Lower lobe of right lung (tissue), 2 donors: ENCODE data around the gene BIRC7. TPM values are rescaled to one million over a fixed set of nuclear protein-coding genes. Genes with fewer than 3 reads are reported as not detected.

ENCODE experiments used
- ATAC-seq, 2 donors: fragments of 200-7000 bp; cut with Tn5 transposase; one replicate each; pipeline ENCODE4 v1.9.1; 2020 to 2022; ENCODE audit warnings: mild to moderate bottlenecking in 2 of 2, moderate library complexity in 2 of 2
- DNase-seq: peaks from one replicate; pipeline ENCODE4 v3.0.0-alpha.2; 2020
- H3K27ac ChIP-seq: fragments of 200-600 bp; one replicate; pipeline ENCODE4 v1.8.0; 2022
- H3K27me3 ChIP-seq: fragments of 200-600 bp; one replicate; pipeline ENCODE4 v1.8.0; 2022; ENCODE audit warnings: low read depth
- H3K36me3 ChIP-seq: fragments of 200-600 bp; one replicate; pipeline ENCODE4 v1.8.0; 2022; ENCODE audit warnings: mild to moderate bottlenecking
- H3K4me1 ChIP-seq: fragments of 200-600 bp; one replicate; pipeline ENCODE4 v1.8.0; 2022
- H3K4me3 ChIP-seq: fragments of 200-600 bp; one replicate; pipeline ENCODE4 v1.8.0; 2022; ENCODE audit warnings: mild to moderate bottlenecking
- H3K9me3 ChIP-seq: fragments of 200-600 bp; one replicate; pipeline ENCODE4 v1.8.0; 2022
- CTCF ChIP-seq: fragments of 200-600 bp; IDR thresholded peaks from one replicate; pipeline ENCODE4 v1.8.0; 2022; ENCODE audit warnings: antibody characterized with exemption, mild to moderate bottlenecking
- intact Hi-C: fragments of 100-400 bp; cut with DNase I; formaldehyde crosslinking; loops from one replicate; pipeline ENCODE4 v1.11.0; 2022
- total RNA-seq: library from RNA; stranded (reverse); fragmentation: NEBNext Ultra II Directional; extraction: Animal tissue kit (Norgen Biotek cat#: 25700); gene quantifications from one replicate; pipeline ENCODE4 v1.2.1, GENCODE V29; 2021
- donor health status: DM: no; HTN: yes; CAD: no; lungs with severe emphysema.

Gene BIRC7
- total RNA-seq, 1 donor from 2014 or later, result 15.9 TPM

- Histone ChIP-seq H3K27me3 (no peaks in the 10 kb centered on the region), H3K4me1 (peaks cover 13% of the 10 kb centered on the region), H3K36me3 (peaks cover 74% of the 10 kb centered on the region), H3K4me3 (no peak overlapping the region), H3K27ac (no peak overlapping the region), H3K9me3 (no peaks in the 10 kb centered on the region)
- no peak for DNase-seq
- intact Hi-C loops, result no loop called here
- TF ChIP-seq CTCF, result no peak
- ATAC-seq, result no peak
Observed at GRCh38 chr20:63202021-63202420, 33.7 kb upstream of the BIRC7 start.

GRCh38 chr20:63202811-63203526, 32.7 kb upstream of the BIRC7 start:
- no peaks in the 10 kb centered on the region for H3K27me3 ChIP-seq
- intact Hi-C loops, result no loop called here
- H3K9me3 ChIP-seq, result no peaks in the 10 kb centered on the region
- DNase-seq (no peak), ATAC-seq (no peak)
- H3K27ac ChIP-seq, result no peak overlapping the region
- peaks cover 11% of the 10 kb centered on the region for H3K4me1 ChIP-seq
- no peak overlapping the region for H3K4me3 ChIP-seq
- TF ChIP-seq CTCF, result no peak
- peaks cover 78% of the 10 kb centered on the region for H3K36me3 ChIP-seq

- DNase-seq (no peak), ATAC-seq (peak in 1 of 2 donors; percentile 6)
- no peak for TF ChIP-seq CTCF
- Histone ChIP-seq H3K27me3 (no peaks in the 10 kb centered on the region), H3K27ac (no peak overlapping the region), H3K9me3 (no peaks in the 10 kb centered on the region), H3K36me3 (peaks cover 92% of the 10 kb centered on the region), H3K4me1 (no peaks in the 10 kb centered on the region), H3K4me3 (no peak overlapping the region)
- intact Hi-C loops, result no loop called here
Observed at GRCh38 chr20:63204362-63204761, 31.3 kb upstream of the BIRC7 start.

DNA sequence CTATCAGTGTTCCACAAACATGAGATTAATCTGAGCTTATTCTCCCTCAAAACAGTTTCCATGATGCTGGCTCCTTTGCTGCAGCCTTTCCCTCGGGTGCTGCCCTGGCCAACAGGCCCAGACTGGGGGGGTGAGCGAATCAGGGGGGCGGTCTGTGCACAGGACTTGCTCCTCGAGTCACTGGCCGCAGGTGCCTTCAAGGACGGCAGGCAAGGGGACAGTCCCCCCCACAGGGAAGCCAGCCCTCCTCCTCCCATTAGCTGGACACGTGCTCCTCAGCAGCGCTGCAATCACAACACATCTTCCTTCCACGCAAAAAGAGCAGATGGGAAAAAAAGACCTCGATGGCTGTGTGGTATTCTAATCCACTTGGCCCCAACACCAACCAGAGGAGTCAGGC, 29.8 kb upstream of the BIRC7 start:
- intact Hi-C loops, result no loop called here
- no peaks in the 10 kb centered on the region for H3K9me3 ChIP-seq
- peaks cover 98% of the 10 kb centered on the region for H3K36me3 ChIP-seq
- DNase-seq (no peak), ATAC-seq (no peak)
- H3K4me1 ChIP-seq, result no peaks in the 10 kb centered on the region
- TF ChIP-seq CTCF, result no peak
- H3K27ac ChIP-seq, result no peak overlapping the region
- H3K4me3 ChIP-seq, result no peak overlapping the region
- H3K27me3 ChIP-seq, result no peaks in the 10 kb centered on the region

DNA sequence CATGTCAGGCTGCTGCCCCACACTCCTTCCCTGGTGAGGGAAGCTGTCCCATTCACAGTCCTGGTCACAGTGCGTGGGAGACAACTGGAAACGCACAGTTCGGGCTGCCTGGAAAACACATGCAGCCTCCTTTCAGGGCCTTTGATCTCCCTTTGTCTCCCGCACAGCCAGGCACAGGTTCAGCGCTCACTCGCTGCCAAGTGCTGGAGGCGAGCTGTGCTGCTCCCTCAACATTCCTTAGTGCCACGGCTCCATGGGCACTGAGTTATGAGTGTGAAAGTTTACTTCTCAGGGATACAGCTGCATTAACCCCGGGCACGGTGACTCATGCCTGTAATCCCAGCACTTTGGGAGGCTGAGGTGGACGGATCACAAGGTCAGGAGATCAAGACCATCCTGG, 28.8 kb upstream of the BIRC7 start:
- peaks cover 96% of the 10 kb centered on the region for H3K36me3 ChIP-seq
- H3K27me3 ChIP-seq, result no peaks in the 10 kb centered on the region
- no peak for TF ChIP-seq CTCF
- H3K4me1 ChIP-seq, result peaks cover 6% of the 10 kb centered on the region
- intact Hi-C loops, result no loop called here
- H3K4me3 ChIP-seq, result no peak overlapping the region
- ATAC-seq (no peak), DNase-seq (no peak)
- H3K9me3 ChIP-seq, result no peaks in the 10 kb centered on the region
- H3K27ac ChIP-seq, result no peak overlapping the region
